CD4-positive, alpha-beta memory T cell (primary cell): ENCODE measurements around the gene WDPCP. TPM values are rescaled to one million over a fixed set of nuclear protein-coding genes. Genes with fewer than 3 reads are reported as not detected.

ENCODE experiments used
- CTCF ChIA-PET: fragments of 350-600 bp; sonication (Branson Sonifier 250); formaldehyde crosslinking; loops from one replicate; lab custom pipeline; 2021; ENCODE audit warnings: inconsistent platforms; ENCODE audit not compliant: partially characterized antibody; lab: Charles Lee
- POLR2A ChIA-PET: fragments of 350-600 bp; sonication (Branson Sonifier 250); formaldehyde crosslinking; loops from one replicate; lab custom pipeline; 2021; ENCODE audit not compliant: partially characterized antibody; lab: Charles Lee
- DNase-seq, 5 donors: peaks; one replicate each; pipeline versions ENCODE4 v3.0.0 to v3.0.0-alpha.2; 2020 to 2022; ENCODE audit warnings: mixed read lengths in 1 of 5
- H3K27ac ChIP-seq: one replicate; pipeline ENCODE4 v1.7.0; 2013; ENCODE audit warnings: low read depth, low read length
- H3K27me3 ChIP-seq: 2 replicates; pipeline ENCODE4 v1.7.0; 2013; ENCODE audit warnings: mild to moderate bottlenecking, low read length, moderate library complexity; ENCODE audit not compliant: insufficient read depth
- H3K36me3 ChIP-seq: 2 replicates; pipeline ENCODE4 v1.7.0; 2013; ENCODE audit warnings: mild to moderate bottlenecking, low read length, moderate library complexity; ENCODE audit not compliant: insufficient read depth
- H3K4me1 ChIP-seq: 2 replicates; pipeline ENCODE4 v1.7.0; 2013; ENCODE audit warnings: mild to moderate bottlenecking, low read length, moderate library complexity; ENCODE audit not compliant: insufficient read depth
- H3K4me3 ChIP-seq, 2 donors: one replicate each; pipeline ENCODE4 v1.7.0; 2013; ENCODE audit warnings: low read length in 2 of 2, mild to moderate bottlenecking in 1 of 2
- H3K9me3 ChIP-seq, 2 donors: one replicate each; pipeline ENCODE4 v1.7.0; 2013; ENCODE audit warnings: low read length in 2 of 2, control low read depth in 1 of 2; ENCODE audit not compliant: control insufficient read depth in 1 of 2
- H3K27ac Mint-ChIP-seq, 7 donors: one replicate each; pipeline ENCODE4 v1.8.0; 2020 to 2021; ENCODE audit warnings: mixed read lengths in 7 of 7, mild to moderate bottlenecking in 6 of 7, inconsistent platforms in 3 of 7, moderate library complexity in 3 of 7
- H3K27me3 Mint-ChIP-seq, 2 donors: one replicate each; pipeline ENCODE4 v1.8.0; 2020 to 2021; ENCODE audit warnings: mixed read lengths in 2 of 2
- H3K36me3 Mint-ChIP-seq, 2 donors: one replicate each; pipeline ENCODE4 v1.8.0; 2020 to 2021; ENCODE audit warnings: mixed read lengths in 2 of 2, inconsistent platforms in 1 of 2, mild to moderate bottlenecking in 1 of 2
- H3K4me1 Mint-ChIP-seq, 4 donors: one replicate each; pipeline ENCODE4 v1.8.0; 2020 to 2021; ENCODE audit warnings: mixed read lengths in 4 of 4, mild to moderate bottlenecking in 1 of 4
- H3K4me3 Mint-ChIP-seq, 8 donors: one replicate each; pipeline ENCODE4 v1.8.0; 2020 to 2021; ENCODE audit warnings: mixed read lengths in 8 of 8, mild to moderate bottlenecking in 7 of 8, moderate library complexity in 6 of 8, inconsistent platforms in 3 of 8
- H3K9me3 Mint-ChIP-seq, 8 donors: one replicate each; pipeline ENCODE4 v1.8.0; 2020 to 2021; ENCODE audit warnings: mixed read lengths in 8 of 8, mild to moderate bottlenecking in 5 of 8, inconsistent platforms in 3 of 8, moderate library complexity in 1 of 8
- intact Hi-C: fragments of 100-400 bp; cut with micrococcal nuclease; formaldehyde crosslinking; loops from one replicate; pipeline ENCODE4 v1.15.1; 2023
- polyA plus RNA-seq, 2 donors: library from polyadenylated mRNA; unstranded; fragments of 300-500 nt; fragmentation: Illumina TruSeq; gene quantifications; one replicate each; pipeline ENCODE4 v1.2.3, GENCODE V29; 2021
- total RNA-seq, 2 experiments: library from RNA; stranded (reverse); gene quantifications; one replicate each; pipeline ENCODE4 v1.2.3, GENCODE V29; 2021

The WDPCP gene
- total and polyA plus RNA-seq, 4 experiments from 2014 or later: 2.9 to 13.2 (median 6.9) TPM

DNA sequence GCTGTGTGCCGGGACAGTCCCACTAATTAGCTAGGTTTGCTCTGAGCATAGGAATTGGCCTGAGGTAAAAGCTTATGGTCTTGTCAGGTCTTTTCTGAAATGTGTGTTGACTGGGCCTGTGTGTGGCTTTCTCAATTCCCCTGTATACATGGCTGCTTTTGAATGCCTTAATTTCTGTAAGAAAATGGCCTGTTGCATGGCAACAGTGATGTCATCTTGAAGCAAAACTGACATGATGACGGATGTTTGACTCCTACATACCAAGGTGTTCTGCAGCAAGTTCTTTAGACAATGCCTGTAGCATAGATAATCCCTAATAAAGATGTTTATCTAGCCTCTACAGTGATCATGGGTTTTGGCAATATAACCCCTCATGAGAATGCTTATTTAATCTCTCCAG lies 339.1 kb downstream of the WDPCP start:
- Mint-ChIP-seq H3K36me3 (peaks cover 22 to 52% of the 10 kb centered on the region in 2 donors), H3K4me3 (peak overlapping the region in 1 of 8 donors; percentile 12), H3K4me1 (no peaks in the 10 kb centered on the region), H3K27me3 (no peaks in the 10 kb centered on the region), H3K9me3 (peaks cover 6 to 54% (median 28%) of the 10 kb centered on the region in 8 donors), H3K27ac (no peak overlapping the region)
- no peaks in the 10 kb centered on the region for H3K36me3 ChIP-seq
- no peaks in the 10 kb centered on the region for H3K9me3 ChIP-seq
- ChIA-PET POLR2A (no interaction called here), CTCF (no interaction called here)
- no peaks in the 10 kb centered on the region for H3K4me1 ChIP-seq
- intact Hi-C loops: no loop called here
- no peak overlapping the region for H3K27ac ChIP-seq
- H3K27me3 ChIP-seq: no peaks in the 10 kb centered on the region
- no peak for DNase-seq
- H3K4me3 ChIP-seq: no peak overlapping the region

DNA sequence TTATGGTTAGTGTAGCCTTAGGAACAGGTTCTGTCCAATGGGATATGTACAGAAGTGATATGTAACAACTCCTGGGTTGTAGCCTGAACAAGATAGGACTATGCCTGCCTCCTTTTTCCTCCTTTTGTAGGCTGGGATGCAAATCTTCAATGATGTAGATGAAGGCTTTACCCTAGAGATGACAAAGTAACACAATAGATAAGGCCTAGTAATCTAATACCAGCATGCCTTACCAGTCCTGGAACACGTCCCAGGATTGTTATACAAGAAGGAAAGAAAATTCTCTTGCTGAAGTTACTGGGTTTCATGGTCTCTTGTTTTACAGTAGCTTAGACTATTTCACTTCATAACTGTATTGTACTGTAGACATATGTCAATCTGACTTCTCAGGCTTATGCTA lies 345.5 kb downstream of the WDPCP start:
- no peak for DNase-seq
- no peaks in the 10 kb centered on the region for H3K27me3 Mint-ChIP-seq
- Histone ChIP-seq H3K9me3 (no peaks in the 10 kb centered on the region), H3K36me3 (no peaks in the 10 kb centered on the region), H3K27me3 (no peaks in the 10 kb centered on the region), H3K27ac (no peak overlapping the region), H3K4me3 (no peak overlapping the region), H3K4me1 (no peaks in the 10 kb centered on the region)
- peaks cover 0 to 26% (median 6%) of the 10 kb centered on the region in 8 donors for H3K9me3 Mint-ChIP-seq
- ChIA-PET POLR2A (no interaction called here), CTCF (no interaction called here)
- intact Hi-C loops: no loop called here
- H3K27ac Mint-ChIP-seq: no peak overlapping the region
- H3K36me3 Mint-ChIP-seq: peaks cover 9 to 18% of the 10 kb centered on the region in 2 donors
- no peak overlapping the region for H3K4me3 Mint-ChIP-seq
- no peaks in the 10 kb centered on the region for H3K4me1 Mint-ChIP-seq

DNA sequence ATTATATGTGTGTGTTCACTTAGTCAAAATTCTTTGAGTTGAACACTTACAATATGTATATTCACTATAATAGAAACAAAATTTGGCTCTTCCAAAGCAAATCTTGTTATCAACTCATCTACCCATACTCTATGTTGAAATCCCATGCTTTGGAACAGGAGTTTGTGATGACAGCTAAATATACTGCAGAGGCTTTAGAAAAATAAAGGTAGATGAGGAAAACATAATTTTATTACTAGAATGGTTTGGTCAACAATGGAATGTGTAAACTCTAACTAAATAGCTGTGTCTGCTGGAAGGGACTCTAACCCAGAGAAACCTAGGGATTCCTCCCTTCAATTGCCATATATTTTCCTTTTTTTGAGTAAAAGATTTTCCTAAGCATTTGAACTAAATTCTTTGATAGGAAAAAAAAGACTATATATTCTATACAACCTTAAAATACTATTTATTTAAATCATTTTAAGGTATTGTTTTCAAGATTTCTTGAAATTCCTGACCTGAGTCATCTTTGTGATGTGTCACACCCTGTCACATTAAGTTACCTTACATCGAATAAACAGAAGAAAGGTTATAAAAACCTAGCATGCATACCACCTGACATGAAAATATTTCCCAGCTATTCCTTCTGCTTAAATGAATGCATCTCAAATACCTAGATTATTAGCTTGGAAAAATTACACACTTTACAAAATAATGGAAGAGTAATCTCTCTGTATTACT lies 362.2 kb downstream of the WDPCP start:
- H3K27ac ChIP-seq: no peak overlapping the region
- Mint-ChIP-seq H3K27ac (no peak overlapping the region), H3K9me3 (peaks cover 5 to 29% (median 15%) of the 10 kb centered on the region in 8 donors), H3K4me1 (no peaks in the 10 kb centered on the region), H3K27me3 (no peaks in the 10 kb centered on the region), H3K36me3 (peaks cover 5 to 16% of the 10 kb centered on the region in 2 donors), H3K4me3 (no peak overlapping the region)
- intact Hi-C loops: no loop called here
- H3K9me3 ChIP-seq: no peaks in the 10 kb centered on the region
- ChIA-PET POLR2A (no interaction called here), CTCF (no interaction called here)
- no peaks in the 10 kb centered on the region for H3K4me1 ChIP-seq
- H3K27me3 ChIP-seq: no peaks in the 10 kb centered on the region
- no peak for DNase-seq
- H3K36me3 ChIP-seq: no peaks in the 10 kb centered on the region
- H3K4me3 ChIP-seq: no peak overlapping the region

DNA sequence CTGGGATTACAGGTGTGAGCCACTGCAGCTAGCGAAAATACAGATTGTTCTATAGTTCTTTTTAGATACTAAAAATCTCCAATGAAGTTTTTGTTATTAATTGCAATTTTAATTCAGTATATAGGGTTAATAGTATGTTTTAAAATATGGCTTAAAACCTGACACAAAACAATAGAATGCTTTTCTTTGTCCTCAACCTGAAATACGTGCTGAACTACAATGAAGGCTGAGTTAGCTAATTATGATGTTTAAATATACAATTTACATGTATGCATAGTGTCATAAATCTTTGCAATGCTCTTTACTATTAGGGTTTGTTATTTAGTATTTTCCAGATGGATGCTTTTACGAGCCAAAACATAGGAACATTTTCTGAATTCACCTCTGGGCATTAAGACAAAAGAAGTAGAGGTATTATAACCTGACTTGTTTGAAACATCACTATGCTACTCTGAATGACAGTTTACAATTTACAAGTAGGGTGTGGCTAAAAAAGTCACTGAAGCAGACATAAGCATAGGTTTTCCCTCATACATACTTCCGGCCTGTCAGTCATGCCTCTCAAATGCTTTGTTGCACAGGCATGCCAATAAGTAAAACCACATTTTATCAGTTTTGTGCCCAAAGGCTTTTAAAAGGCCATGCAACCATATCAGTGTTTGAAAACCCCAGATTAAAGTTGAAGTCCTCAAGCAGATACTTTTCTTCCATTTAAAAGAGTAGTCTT lies 369.3 kb downstream of the WDPCP start:
- DNase-seq: no peak
- Mint-ChIP-seq H3K36me3 (peaks cover 7 to 17% of the 10 kb centered on the region in 2 donors), H3K27ac (no peak overlapping the region), H3K4me1 (peaks cover 0 to 2% (median 0%) of the 10 kb centered on the region in 4 donors), H3K9me3 (peaks cover 6 to 46% (median 32%) of the 10 kb centered on the region in 8 donors), H3K4me3 (no peak overlapping the region), H3K27me3 (no peaks in the 10 kb centered on the region)
- intact Hi-C loops: no loop called here
- H3K27ac ChIP-seq: no peak overlapping the region
- no peak overlapping the region for H3K4me3 ChIP-seq
- no peaks in the 10 kb centered on the region for H3K36me3 ChIP-seq
- POLR2A ChIA-PET: no interaction called here
- CTCF ChIA-PET: no interaction called here
- H3K9me3 ChIP-seq: no peaks in the 10 kb centered on the region
- H3K27me3 ChIP-seq: no peaks in the 10 kb centered on the region
- H3K4me1 ChIP-seq: no peaks in the 10 kb centered on the region

DNA sequence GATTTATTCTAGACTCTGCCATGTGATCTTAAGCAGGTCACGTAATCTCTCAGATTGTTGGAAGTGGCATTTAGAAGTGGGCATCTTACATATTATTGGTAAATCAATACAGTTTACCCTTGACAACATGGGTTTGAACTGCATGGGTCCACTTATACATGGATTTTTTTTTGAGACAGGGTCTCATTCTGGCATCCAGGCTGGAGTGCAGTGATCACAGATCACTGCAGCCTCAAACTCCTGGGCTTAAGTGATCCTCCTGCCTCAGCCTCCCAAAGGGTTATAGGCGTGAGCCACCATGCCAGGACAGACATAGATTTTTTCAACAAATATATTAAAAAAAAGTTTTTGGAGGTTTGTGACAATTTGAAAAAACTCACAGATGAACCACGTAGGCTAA lies 393.0 kb downstream of the WDPCP start:
- ChIA-PET CTCF (no interaction called here), POLR2A (no interaction called here)
- no peaks in the 10 kb centered on the region for H3K9me3 ChIP-seq
- Mint-ChIP-seq H3K4me3 (no peak overlapping the region), H3K36me3 (peaks cover 12 to 28% of the 10 kb centered on the region in 2 donors), H3K27me3 (no peaks in the 10 kb centered on the region), H3K4me1 (no peaks in the 10 kb centered on the region), H3K27ac (no peak overlapping the region), H3K9me3 (peaks cover 2 to 23% (median 8%) of the 10 kb centered on the region in 8 donors)
- H3K4me1 ChIP-seq: no peaks in the 10 kb centered on the region
- H3K4me3 ChIP-seq: no peak overlapping the region
- H3K36me3 ChIP-seq: no peaks in the 10 kb centered on the region
- intact Hi-C loops: no loop called here
- H3K27ac ChIP-seq: no peak overlapping the region
- DNase-seq: no peak
- H3K27me3 ChIP-seq: no peaks in the 10 kb centered on the region

DNA sequence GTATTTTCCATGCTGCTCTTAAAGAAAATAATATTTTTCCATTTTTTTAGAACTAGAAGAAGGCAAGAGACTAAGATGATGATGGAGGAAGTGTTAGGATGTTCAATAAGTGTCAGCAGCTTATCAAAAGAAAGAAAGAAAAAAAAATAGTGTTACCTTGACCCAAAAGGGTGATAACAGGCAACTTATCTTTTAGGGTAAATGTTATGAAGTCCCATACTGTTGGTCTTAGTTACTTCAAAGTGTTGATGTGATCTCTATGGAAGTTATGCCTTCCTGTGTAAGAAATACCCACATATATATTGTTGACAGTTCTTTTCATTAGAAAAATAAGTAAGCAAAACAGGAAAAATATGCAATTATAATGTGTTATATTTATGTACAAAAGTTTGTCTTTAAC lies 394.1 kb downstream of the WDPCP start:
- Histone ChIP-seq H3K36me3 (no peaks in the 10 kb centered on the region), H3K27me3 (no peaks in the 10 kb centered on the region), H3K4me1 (no peaks in the 10 kb centered on the region), H3K4me3 (no peak overlapping the region), H3K9me3 (no peaks in the 10 kb centered on the region), H3K27ac (no peak overlapping the region)
- H3K36me3 Mint-ChIP-seq: peaks cover 12 to 33% of the 10 kb centered on the region in 2 donors
- CTCF ChIA-PET: no interaction called here
- H3K27ac Mint-ChIP-seq: no peak overlapping the region
- intact Hi-C loops: no loop called here
- H3K4me3 Mint-ChIP-seq: no peak overlapping the region
- no peaks in the 10 kb centered on the region for H3K27me3 Mint-ChIP-seq
- DNase-seq: no peak
- H3K9me3 Mint-ChIP-seq: peaks cover 3 to 32% (median 15%) of the 10 kb centered on the region in 8 donors
- POLR2A ChIA-PET: no interaction called here
- H3K4me1 Mint-ChIP-seq: no peaks in the 10 kb centered on the region

DNA sequence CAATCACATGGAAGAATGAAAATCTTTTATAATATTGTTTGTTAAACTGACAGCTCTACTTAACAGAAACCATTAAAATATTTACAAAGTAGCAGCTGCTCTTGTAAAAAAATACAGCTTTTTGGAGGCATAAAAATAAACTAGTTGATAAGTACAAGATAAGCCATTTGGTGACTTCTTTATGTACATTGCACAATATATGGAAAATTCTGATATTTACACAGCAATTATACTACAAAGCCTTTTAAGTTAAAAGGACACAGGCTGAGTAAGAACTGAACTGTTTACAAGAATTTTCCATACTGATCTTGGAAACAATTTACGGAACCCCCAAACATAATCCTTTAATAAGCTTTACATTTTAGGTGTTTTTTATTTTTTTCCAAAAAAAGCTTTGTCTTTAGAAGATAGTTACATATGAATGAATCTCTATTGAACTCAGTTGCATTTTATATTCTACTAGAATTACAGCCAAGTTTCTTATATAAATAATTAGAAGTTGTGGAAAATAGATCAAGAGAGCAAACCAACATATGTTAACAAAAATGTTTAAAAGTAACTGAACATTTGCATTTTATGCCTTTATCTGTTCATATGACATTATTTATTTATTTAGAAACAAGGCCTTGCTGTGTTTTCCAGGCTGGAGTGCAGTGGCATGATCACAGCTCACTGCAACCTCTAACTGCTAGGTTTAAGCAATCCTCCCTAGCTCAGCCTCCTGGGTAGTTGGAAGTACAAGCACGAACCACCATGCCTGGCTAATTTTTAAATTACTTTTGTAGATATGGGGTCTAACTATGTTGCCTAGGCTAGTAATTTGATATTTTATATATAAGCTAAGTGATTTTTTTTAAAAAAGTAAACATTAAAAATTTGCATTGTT lies 395.1 kb downstream of the WDPCP start:
- H3K27me3 Mint-ChIP-seq: no peaks in the 10 kb centered on the region
- no peaks in the 10 kb centered on the region for H3K4me1 ChIP-seq
- H3K4me3 Mint-ChIP-seq: no peak overlapping the region
- ChIA-PET POLR2A (no interaction called here), CTCF (no interaction called here)
- no peak overlapping the region for H3K27ac ChIP-seq
- intact Hi-C loops: no loop called here
- H3K9me3 ChIP-seq: no peaks in the 10 kb centered on the region
- H3K36me3 ChIP-seq: no peaks in the 10 kb centered on the region
- no peaks in the 10 kb centered on the region for H3K27me3 ChIP-seq
- DNase-seq: no peak
- peaks cover 18 to 32% of the 10 kb centered on the region in 2 donors for H3K36me3 Mint-ChIP-seq
- H3K27ac Mint-ChIP-seq: no peak overlapping the region
- no peak overlapping the region for H3K4me3 ChIP-seq
- no peaks in the 10 kb centered on the region for H3K4me1 Mint-ChIP-seq
- peaks cover 0 to 37% (median 25%) of the 10 kb centered on the region in 8 donors for H3K9me3 Mint-ChIP-seq
